Adrenal gland (tissue), 12 donors: ENCODE measurements around the gene LSM14A. TPM values are rescaled to one million over a fixed set of nuclear protein-coding genes. Genes with fewer than 3 reads are reported as not detected.

Experiments used
- DNase-seq, 7 donors: peaks; one replicate each; pipeline ENCODE4 v3.0.0-alpha.2; 2019 to 2020
- H3K27ac ChIP-seq, 5 donors: fragments of 200-600 bp; sonication (generic) in 4 of 5; 1 replicate in 3 of 5; 2 replicates in 2 of 5; pipeline versions ENCODE4 v1.5.1 to v1.8.0; 2016 to 2020; ENCODE audit warnings: mild to moderate bottlenecking in 1 of 5
- H3K27me3 ChIP-seq: fragments of 200-600 bp; 2 replicates; pipeline ENCODE4 v1.8.0; 2021
- H3K36me3 ChIP-seq, 2 donors: fragments of 200-600 bp; replicated peaks in 1 of 2; 1 replicate in 1 of 2; 2 replicates in 1 of 2; pipeline versions ENCODE4 v1.5.1 to v1.8.0; 2018 to 2022
- H3K4me1 ChIP-seq, 2 donors: fragments of 200-600 bp; replicated peaks in 1 of 2; 1 replicate in 1 of 2; 2 replicates in 1 of 2; pipeline versions ENCODE4 v1.5.1 to v1.8.0; 2018 to 2021
- H3K4me3 ChIP-seq, 4 donors: fragments of 200-600 bp; sonication (generic) in 3 of 4; one replicate each; pipeline ENCODE4 v1.5.1; 2016 to 2018
- H3K9me3 ChIP-seq, 3 donors: fragments of 200-600 bp; sonication (generic) in 1 of 3; replicated peaks in 1 of 3; 1 replicate in 2 of 3; 2 replicates in 1 of 3; pipeline versions ENCODE4 v1.5.1 to v1.8.0; 2016 to 2021
- CTCF ChIP-seq, 6 experiments: fragments of 450-650 bp in 4 of 6; fragments of 200-600 bp in 2 of 6; sonication (generic) in 1 of 6; IDR thresholded peaks; 1 replicate in 5 of 6; 2 replicates in 1 of 6; pipeline versions ENCODE4 v1.5.1 to v1.8.0; 2016 to 2021; ENCODE audit warnings: antibody characterized with exemption in 6 of 6, mild to moderate bottlenecking in 2 of 6, moderate library complexity in 1 of 6
- POLR2A ChIP-seq, 2 donors: fragments of 450-650 bp; IDR thresholded peaks; one replicate each; pipeline ENCODE4 v1.6.1; 2017; ENCODE audit warnings: antibody characterized with exemption in 2 of 2, mild to moderate bottlenecking in 2 of 2, moderate library complexity in 1 of 2
- WGBS, 4 donors: extraction: QIAGEN DNeasy Blood & Tissue Kit in 2 of 4; methylation state at CpG; one replicate each; pipeline versions ENCODE4 v1.1.5 to v1.1.7; 2013 to 2017; 5-methylcytosine and 5-hydroxymethylcytosine counted together
- intact Hi-C, 2 donors: fragments of 100-400 bp; cut with DNase I; formaldehyde crosslinking; loops; one replicate each; pipeline versions ENCODE4 v1.14.1 to v1.15.0; 2022 to 2023
- polyA plus RNA-seq, 3 donors: library from polyadenylated mRNA; stranded (reverse); fragments of 200-250 nt in 2 of 3; fragments of 350-450 nt in 1 of 3; fragmentation: Illumina TruSeq in 1 of 3; extraction: RNeasy Lipid Tissue Mini Kit (QIAGEN cat#74804) in 1 of 3; gene quantifications; one replicate each; pipeline ENCODE4 v1.2.3, GENCODE V29; 2013 to 2014
- total RNA-seq, 9 donors: library from RNA; depleted of rRNA in 4 of 9; stranded (reverse); fragments of >200 nt in 4 of 9; fragments of 120-200 nt in 1 of 9; fragmentation: NEBNext Ultra II Directional in 1 of 9; extraction: Animal tissue kit (Norgen Biotek cat#: 25700) in 1 of 9; gene quantifications; one replicate each; pipeline versions ENCODE4 v1.1.0 to v1.2.4, GENCODE V29; 2013 to 2023
- donor health status: healthy with polysubstance abuse.
- donor health status: Bipolar disorder and iron deficiency.
- donor health status: DM: yes; HTN: yes; CAD: no.
- donor health status: DM: no; HTN: no; CAD: no.
- donor health status: DM: no; HTN: no; CAD: no.
- donor health status: DM: yes; HTN: yes; CAD: no.

LSM14A gene
- total and polyA plus RNA-seq, 12 donors = 44.5 to 130 (median 84.6) TPM

- Histone ChIP-seq H3K27ac (peak overlapping the region in 2 of 5 donors; percentile 11 to 25), H3K4me1 (peaks cover 0 to 28% of the 10 kb centered on the region in 2 donors), H3K9me3 (no peaks in the 10 kb centered on the region), H3K36me3 (no peaks in the 10 kb centered on the region), H3K27me3 (no peaks in the 10 kb centered on the region), H3K4me3 (no peak overlapping the region)
- no peak for TF ChIP-seq CTCF (IDR thresholded peaks at IDR 0.05)
- no peak for DNase-seq
- WGBS, 4 donors = 79 to 90% (median 87%) methylated on average over 6 of the region's 6 CpGs
- intact Hi-C loops = no loop called here
Measured at GRCh38 chr19:34261334-34262109, 89.2 kb downstream of the LSM14A start.

GRCh38 chr19:34263745-34264237 is 91.5 kb downstream of the LSM14A start:
- no peaks in the 10 kb centered on the region for H3K9me3 ChIP-seq
- WGBS, 4 donors = 72 to 79% (median 76%) methylated on average over 8 of the region's 8 CpGs
- H3K27ac ChIP-seq = no peak overlapping the region
- no peak overlapping the region for H3K4me3 ChIP-seq
- H3K36me3 ChIP-seq = no peaks in the 10 kb centered on the region
- no peaks in the 10 kb centered on the region for H3K27me3 ChIP-seq
- DNase-seq = no peak
- intact Hi-C loops = no loop called here
- peaks cover 5 to 21% of the 10 kb centered on the region in 2 donors for H3K4me1 ChIP-seq
- TF ChIP-seq CTCF (IDR thresholded peaks at IDR 0.05) = no peak
- TF ChIP-seq POLR2A (IDR thresholded peaks at IDR 0.05) = no peak

- DNase-seq = no peak
- peaks cover 10 to 22% of the 10 kb centered on the region in 2 donors for H3K4me1 ChIP-seq
- H3K9me3 ChIP-seq = no peaks in the 10 kb centered on the region
- H3K27ac ChIP-seq = peak overlapping the region in 2 of 5 donors; percentile 18 to 28
- WGBS, 4 donors = 65 to 75% (median 70%) methylated on average over 5 to 6 of the region's 6 CpGs
- no peaks in the 10 kb centered on the region for H3K27me3 ChIP-seq
- TF ChIP-seq POLR2A (IDR thresholded peaks at IDR 0.05) (no peak), CTCF (IDR thresholded peaks at IDR 0.05) (no peak)
- no peak overlapping the region for H3K4me3 ChIP-seq
- H3K36me3 ChIP-seq = no peaks in the 10 kb centered on the region
- intact Hi-C loops = no loop called here
Measured at GRCh38 chr19:34265221-34265650, 92.9 kb downstream of the LSM14A start.

- intact Hi-C loops = no loop called here
- DNase-seq = no peak
- H3K4me3 ChIP-seq = no peak overlapping the region
- H3K27ac ChIP-seq = peak overlapping the region in 3 of 5 donors; percentile 2 to 88 (median 65)
- peaks cover 16 to 34% of the 10 kb centered on the region in 2 donors for H3K4me1 ChIP-seq
- H3K36me3 ChIP-seq = no peaks in the 10 kb centered on the region
- no peaks in the 10 kb centered on the region for H3K27me3 ChIP-seq
- H3K9me3 ChIP-seq = no peaks in the 10 kb centered on the region
- TF ChIP-seq POLR2A (IDR thresholded peaks at IDR 0.05) (no peak), CTCF (IDR thresholded peaks at IDR 0.05) (no peak)
- WGBS, 4 donors = 43 to 68% (median 64%) methylated on average over 8 of the region's 8 CpGs
Measured at GRCh38 chr19:34269081-34269480, 96.8 kb downstream of the LSM14A start.
